GM23338 (cell line): ENCODE results near the gene OR1M1.

ENCODE experiments used
- EZH2 ChIP-seq: fragments of 200-600 bp; sonication (generic); IDR thresholded peaks from one replicate; pipeline ENCODE4 v1.8.0; 2017; ENCODE audit warnings: antibody characterized with exemption, mild to moderate bottlenecking, low read depth; ENCODE audit not compliant: unreplicated experiment
- POLR2AphosphoS5 ChIP-seq: IDR thresholded peaks from 2 replicates; pipeline ENCODE4 v1.6.1; 2016; ENCODE audit warnings: antibody characterized with exemption, low read depth
- TF ChIP-seq, protein P1 (sequence below): IDR thresholded peaks from one replicate; pipeline ENCODE4 v1.6.1; 2018; ENCODE audit warnings: antibody characterized with exemption; ENCODE audit not compliant: unreplicated experiment
- TF ChIP-seq, protein P2 (sequence below), 2 experiments: fragments of 200-600 bp in 1 of 2; sonication (generic) in 1 of 2; conservative IDR thresholded peaks; 2 replicates each; pipeline versions ENCODE4 v1.5.1 to v1.6.1; 2016 to 2017; ENCODE audit warnings: antibody characterized with exemption in 2 of 2, low read depth in 2 of 2, mild to moderate bottlenecking in 2 of 2, moderate library complexity in 1 of 2

DNA sequence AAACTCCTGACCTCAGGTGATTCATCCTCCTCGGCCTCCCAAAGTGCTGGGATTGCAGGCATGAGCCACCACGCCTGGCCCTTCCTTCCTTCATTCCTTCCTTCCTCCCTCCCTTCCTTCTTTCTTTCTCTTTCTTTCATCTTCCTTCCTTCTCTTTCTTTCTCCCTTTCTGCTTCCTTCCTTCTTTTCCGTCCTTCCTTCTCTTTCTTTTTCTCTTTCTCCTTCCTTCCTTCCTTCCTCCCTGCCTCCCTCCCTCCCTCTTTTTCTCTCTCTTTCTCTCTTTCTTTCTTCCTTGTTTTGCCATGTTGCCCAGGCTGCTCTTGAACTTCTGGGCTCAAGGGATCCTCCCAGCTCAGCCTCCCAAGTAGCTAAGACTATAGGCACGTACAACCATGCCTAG, 40.2 kb upstream of the OR1M1 start:
- TF ChIP-seq POLR2AphosphoS5 (no peak), EZH2 (no peak)
- TF ChIP-seq, protein P1, sequence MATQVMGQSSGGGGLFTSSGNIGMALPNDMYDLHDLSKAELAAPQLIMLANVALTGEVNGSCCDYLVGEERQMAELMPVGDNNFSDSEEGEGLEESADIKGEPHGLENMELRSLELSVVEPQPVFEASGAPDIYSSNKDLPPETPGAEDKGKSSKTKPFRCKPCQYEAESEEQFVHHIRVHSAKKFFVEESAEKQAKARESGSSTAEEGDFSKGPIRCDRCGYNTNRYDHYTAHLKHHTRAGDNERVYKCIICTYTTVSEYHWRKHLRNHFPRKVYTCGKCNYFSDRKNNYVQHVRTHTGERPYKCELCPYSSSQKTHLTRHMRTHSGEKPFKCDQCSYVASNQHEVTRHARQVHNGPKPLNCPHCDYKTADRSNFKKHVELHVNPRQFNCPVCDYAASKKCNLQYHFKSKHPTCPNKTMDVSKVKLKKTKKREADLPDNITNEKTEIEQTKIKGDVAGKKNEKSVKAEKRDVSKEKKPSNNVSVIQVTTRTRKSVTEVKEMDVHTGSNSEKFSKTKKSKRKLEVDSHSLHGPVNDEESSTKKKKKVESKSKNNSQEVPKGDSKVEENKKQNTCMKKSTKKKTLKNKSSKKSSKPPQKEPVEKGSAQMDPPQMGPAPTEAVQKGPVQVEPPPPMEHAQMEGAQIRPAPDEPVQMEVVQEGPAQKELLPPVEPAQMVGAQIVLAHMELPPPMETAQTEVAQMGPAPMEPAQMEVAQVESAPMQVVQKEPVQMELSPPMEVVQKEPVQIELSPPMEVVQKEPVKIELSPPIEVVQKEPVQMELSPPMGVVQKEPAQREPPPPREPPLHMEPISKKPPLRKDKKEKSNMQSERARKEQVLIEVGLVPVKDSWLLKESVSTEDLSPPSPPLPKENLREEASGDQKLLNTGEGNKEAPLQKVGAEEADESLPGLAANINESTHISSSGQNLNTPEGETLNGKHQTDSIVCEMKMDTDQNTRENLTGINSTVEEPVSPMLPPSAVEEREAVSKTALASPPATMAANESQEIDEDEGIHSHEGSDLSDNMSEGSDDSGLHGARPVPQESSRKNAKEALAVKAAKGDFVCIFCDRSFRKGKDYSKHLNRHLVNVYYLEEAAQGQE = no peak
- TF ChIP-seq, protein P2, sequence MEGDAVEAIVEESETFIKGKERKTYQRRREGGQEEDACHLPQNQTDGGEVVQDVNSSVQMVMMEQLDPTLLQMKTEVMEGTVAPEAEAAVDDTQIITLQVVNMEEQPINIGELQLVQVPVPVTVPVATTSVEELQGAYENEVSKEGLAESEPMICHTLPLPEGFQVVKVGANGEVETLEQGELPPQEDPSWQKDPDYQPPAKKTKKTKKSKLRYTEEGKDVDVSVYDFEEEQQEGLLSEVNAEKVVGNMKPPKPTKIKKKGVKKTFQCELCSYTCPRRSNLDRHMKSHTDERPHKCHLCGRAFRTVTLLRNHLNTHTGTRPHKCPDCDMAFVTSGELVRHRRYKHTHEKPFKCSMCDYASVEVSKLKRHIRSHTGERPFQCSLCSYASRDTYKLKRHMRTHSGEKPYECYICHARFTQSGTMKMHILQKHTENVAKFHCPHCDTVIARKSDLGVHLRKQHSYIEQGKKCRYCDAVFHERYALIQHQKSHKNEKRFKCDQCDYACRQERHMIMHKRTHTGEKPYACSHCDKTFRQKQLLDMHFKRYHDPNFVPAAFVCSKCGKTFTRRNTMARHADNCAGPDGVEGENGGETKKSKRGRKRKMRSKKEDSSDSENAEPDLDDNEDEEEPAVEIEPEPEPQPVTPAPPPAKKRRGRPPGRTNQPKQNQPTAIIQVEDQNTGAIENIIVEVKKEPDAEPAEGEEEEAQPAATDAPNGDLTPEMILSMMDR (conservative IDR thresholded peaks at IDR 0.05; ENCODE audit: low read depth in 2 of 2) = no peak
